Activated T-helper 1 cell treated with Interleukin-2 at 50 U/mL for 16 hours (primary cell): Measurements from ENCODE around the gene HMX3.

Experiments
- DNase-seq: peaks from one replicate; pipeline ENCODE4 v3.0.0-alpha.2; 2020; ENCODE audit warnings: low read depth

Gene HMX3

DNA sequence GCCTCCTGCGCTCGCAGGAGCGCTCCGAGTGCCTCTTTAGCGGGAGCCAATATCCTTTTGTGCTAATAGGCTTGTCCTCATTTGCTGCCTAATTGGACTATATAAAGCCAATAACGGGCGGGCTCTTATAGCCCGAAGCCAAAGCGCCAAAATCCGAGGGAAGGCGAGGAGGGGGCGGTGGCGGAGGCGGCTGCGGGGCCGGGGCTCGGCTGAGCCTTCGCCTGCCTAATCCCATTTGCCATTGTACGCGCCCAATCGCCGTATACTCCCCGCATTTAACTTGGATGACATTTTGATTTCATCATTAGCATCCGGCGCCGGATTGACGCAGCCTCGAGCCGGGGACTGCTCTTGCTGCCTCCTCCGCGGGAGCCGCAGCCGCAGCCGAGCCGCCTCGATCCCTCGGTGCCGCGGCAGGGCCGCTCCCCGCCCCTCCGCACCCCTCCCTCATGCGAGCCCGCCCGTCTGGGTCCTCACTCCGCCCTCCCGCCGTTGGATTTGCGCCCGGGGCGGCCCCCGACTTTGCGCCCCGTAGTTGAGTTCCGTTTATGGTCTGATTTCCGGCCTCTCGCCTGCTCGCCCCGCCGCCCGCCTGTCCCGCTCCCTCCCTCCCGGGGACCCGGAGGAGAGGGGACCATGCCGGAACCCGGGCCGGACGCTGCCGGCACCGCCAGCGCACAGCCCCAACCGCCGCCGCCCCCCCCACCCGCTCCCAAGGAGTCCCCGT, at the start of gene HMX3:
HMX3 (plus strand) TSS at position 556 of the 727 bp plus-strand sequence; CDS start at position 637, 81 bp downstream.
- DNase-seq, result no peak

DNA sequence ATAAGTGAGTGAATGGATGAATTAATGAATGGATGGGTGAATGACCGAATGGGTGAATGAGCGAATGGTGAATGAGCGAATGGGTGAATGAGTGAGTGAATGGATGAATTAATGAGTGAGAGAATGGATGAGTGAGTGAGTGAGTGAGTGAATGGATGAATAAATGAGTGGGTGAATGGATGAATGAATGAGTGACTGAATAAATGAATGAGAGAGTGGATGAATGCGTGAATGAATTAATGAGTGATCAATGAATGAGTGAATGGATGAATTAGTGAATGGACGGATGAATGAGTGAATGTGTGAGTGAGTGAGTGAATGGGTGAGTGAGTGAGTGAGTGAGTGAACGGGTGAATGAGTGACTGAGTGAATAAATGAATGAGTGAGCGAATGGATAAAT, 49.5 kb upstream of the HMX3 start:
- no peak for DNase-seq

DNA sequence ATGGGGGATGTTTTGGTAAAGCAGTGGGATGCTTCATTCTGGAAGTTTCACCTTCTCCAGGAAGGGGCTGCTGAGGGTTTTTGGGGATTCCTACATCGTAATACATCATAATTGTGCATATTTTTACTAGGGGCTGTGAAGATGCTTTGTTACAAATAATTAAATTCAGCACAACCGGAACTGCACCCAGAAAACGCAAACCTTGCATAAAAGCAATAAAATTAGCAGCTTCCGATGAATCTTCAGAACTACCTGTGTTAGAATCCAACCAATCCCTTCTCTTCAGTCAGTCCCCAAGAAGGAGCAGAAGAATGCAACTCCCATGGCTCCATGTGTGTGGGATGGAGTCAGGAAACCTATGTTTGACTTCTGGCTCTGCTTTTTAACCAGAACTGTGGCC, 48.4 kb upstream of the HMX3 start:
- no peak for DNase-seq

DNA sequence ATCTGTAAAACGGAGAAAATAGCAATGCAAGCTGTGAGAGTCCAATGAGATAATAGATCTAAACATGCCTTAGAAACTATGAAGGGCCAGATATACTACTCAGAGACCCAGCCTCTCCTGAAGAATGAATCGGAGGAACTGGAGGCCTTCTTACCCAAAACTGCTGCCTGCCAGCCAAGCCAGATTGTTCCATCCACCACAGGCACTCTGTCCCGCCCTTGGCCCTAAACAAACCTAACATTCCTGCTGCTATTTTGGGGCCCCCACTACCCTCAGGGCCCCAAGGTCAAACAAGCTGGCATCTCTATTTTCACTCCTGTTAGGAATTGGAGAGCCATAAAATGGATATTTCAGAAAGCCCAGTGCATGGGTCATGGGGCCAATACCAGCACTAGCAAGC, 48.0 kb upstream of the HMX3 start:
- no peak for DNase-seq

DNA sequence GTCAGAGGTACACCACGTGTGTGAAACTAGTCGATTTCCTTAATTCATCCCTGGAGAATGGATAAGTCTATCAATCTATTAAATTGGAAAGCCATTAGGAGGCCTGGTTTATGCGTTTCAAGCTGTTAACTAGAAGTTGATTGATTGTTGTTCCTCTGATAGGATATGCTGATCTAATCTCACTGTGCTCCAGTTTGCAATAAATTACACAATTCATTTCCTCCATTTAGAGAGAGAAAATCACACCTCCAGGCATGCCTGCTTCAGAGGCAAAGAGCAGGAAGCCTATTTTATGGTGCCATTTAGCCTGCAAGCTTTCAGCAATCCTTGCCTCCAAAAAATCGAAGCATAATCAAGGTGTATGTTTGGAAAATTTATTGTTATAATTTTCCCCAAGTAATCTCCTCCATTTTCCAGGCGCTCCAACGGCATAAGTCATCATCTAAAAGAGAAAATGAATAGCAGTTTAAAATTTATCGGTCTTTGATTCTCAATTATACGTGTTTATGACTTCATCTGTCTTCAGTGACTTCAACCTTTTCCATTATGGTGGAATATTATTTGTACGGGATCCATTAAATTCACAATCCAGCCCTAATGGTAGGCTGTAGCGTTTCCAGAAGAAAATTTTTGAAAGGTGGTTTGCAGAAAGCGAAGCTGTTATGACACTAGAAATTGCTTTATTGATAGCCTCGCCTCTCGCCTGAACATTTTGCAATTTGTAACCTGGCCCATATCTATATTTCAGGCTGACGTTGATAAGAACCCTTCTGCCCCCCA, 42.9 kb upstream of the HMX3 start:
- DNase-seq, result no peak

DNA sequence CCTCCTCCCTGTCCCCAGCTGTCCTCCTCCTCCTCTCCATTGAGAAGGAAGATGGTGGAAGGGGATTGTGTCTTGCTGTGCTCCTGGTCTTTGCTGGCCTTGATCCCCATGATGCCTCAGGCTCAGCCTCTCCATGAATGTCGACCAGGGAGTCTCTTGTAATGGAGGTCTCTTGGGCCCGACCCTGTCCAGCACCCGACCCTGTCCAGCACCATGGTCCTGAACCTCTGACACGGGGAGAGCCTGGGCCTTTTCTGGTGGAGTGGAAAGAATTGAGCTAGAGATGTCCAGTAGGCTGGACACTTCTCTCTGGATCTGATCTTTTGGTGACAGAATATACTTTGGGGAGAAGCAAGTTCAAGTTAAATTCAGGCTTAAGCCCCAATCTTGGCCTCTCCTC, 42.3 kb upstream of the HMX3 start:
- no peak for DNase-seq

DNA sequence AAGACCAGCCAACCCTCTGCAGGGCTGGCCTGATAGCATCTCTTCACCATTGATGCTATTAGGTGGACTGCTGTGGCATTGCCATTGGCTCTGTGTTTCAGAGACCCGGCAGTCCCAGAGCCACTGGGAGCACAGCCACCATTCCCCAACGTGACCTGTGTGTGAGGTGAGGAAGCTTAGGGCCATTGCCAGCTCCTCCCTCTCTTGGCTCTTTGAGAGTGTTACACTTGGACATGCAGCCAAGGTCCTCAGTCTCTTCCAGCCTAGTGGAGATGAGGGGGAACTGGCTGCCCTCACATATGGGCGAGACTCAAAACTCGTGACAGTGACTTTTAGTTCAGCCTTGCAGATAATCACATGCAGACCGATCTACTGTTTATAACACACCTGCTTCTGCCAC, 39.3 kb upstream of the HMX3 start:
- DNase-seq, result no peak

DNA sequence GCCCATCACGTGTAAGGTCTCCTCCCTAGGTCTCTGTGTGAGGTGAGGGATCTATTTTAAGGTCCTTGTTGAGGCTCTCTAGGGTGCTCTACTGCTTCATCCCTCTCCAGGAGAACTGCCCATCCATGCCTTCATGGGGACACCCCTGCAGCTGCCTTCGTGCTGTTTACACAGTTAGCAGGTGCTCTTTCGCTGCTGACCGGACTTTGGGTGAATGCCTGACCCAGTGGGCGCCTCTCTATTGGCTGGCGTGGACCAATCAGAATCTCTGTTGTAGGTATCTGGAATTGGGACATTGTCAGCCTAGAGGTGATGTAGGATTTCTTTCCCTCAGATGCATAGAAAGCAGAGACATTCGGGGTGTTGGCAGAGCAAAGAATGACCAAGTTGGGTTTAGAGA, 38.7 kb upstream of the HMX3 start:
- no peak for DNase-seq

DNA sequence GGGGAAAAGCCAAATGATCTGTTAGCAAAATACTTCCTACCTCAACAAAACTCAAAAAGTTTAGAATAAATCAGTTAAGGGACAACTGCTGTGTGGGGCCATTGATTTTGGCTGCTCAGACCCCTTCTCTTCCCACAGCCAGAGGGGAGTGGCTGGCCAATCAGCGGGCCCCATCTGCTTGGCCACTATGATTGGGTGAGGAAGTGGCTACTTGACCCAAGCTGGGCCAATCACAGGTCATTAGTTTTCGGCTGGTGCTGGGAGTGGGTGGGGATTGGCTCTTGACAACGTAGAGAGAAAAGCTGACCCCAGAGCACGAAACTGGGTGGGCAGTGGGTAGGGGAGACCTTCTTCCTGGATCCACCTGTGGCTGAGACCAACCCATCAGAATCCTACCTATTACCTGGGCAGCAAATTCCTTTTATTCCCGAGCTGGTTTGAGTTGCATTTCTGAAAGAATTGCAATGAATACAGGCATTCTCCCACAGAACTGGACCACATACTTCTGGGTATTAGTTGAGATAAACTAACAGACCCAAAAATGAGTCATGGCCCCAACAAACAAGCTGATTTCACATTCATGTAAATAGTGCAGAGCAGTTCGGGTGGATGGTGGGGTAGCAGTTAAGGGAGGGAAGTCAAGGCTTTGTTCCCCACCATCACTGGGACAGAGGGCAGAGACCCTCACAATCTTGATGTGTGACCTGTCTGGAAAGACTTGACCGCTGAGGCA, 35.6 kb upstream of the HMX3 start:
- DNase-seq, result no peak

DNA sequence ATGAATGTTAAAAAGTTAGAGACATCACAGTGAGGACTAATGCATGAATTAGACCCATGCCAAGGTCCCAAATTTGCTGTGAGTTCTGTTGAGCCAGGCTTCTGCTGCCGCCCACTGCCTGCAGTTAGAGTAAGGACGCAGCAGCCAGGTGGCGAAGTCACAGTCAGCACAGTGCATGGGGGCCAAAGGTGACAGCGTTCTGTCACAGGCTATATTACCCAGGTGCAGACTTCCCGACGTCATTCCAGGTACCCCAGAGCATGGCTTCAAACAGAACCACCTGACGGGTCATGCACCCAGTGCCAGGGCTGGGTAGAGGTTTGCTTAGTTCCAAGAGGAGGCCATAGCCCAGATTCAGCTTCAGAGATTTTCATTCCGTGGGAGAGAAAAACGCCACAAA, 33.9 kb upstream of the HMX3 start:
- DNase-seq, result no peak

DNA sequence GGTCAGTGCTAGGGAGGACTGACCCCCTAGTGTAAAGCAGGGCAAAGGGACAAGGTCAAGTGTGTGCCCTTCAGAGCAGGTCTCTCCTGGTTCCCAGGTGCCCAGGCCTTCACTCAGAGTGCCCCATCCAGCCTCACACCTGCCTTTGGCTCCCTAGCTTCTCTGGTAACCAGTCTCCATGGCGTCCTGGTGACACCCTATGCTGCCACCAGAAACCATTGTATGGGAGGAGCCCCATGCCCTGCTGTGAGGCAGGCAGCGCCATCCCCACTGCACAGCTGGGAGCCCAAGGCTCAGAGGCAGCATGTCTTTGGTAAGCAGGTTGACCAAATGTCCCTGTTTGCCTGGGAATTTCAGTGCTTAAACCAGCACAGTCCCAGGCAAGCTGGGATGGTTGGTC, 33.1 kb upstream of the HMX3 start:
- DNase-seq, result no peak

DNA sequence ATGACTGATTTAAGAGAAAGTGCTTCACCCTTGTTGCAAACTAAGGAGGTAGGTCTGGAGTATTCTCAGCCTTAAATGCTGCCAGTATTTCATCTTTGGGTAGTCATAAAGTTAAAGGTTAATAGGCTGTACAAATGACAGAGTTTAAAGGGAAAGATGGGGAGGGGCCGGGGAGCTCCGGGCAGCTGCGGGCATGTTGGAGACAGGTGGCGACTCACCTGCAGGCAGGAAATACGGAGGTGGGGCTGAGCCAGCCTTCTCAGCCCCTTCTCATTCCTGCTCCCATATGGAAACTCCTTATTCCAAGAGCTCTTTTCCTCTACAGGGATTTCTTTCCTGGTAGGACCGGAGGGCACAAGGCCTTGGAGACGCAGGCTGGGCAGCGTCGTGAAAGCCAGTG, 31.8 kb upstream of the HMX3 start:
- no peak for DNase-seq

DNA sequence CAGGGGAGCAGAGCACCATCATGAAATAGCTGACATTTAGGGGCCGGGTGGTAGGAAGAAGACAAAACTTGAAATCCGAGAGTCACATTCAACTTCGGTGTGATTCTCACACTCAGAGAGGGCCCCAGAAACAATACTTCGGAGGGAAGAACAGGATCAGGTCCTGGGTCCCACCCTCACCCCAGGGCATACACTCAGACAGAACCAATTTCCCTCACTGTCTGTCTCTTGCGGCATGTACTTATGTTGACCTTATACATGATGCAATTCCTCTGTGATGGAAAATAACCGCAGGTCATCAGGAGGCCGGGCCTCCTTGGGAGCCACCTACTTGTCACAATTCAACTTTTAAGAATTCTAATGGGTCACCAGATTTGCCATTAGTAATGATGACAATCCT, 26.3 kb upstream of the HMX3 start:
- no peak for DNase-seq

DNA sequence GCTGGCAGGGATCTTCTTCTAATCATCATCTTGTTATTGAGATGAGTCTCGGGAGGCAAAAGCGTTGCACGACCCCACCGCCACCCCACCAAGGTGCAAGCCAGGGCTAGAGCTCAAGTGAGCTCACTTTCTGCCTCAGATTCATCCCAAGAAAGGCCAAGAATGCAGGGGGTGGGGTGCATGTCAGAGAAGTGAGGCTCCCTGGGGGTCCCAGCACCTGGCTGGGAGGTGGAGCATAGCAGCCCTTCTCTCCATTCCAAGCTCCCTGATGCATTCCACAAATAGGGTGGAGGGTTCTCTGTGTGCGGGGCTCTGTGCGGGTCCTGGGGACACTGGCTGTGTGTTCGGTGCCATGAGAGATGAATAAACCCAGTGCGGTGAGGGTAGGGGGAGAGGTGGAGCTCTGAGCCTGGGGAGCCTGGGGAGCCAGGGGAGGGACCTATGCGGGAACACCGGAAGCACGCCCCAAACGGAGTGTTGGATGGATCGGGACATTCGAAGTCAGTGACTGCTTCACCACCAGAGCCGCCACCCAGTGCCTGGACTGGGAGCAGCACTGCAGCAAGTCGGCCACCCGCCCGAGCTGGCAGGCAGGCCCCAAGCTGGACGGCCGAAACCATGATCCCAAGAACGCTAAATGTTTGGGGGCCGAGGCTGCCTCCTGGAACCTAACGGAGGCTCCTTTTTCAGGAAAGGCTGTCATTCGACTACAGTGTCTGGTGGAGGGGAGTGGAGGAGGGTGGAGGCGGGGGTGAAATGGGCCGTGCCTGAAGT, 17.9 kb upstream of the HMX3 start:
- no peak for DNase-seq

DNA sequence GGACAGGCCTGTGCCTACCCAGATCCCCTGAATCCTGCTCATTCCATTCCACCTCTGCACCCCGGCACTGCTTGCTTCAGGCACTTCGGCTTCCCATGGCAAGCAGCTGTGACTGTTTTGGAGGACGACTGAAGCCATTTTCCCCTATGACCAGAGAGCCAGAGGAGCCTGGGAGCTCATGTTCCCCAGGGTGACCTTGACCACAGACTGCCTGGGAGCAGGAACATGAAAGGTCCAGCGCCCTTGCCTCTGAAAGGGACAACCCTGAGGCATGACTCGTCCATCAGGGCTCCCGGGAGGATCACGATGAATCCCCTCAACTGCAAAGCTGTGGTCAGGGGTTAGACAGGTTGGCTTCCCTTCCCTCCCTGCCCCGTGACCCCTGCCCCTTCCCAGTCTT, 16.7 kb upstream of the HMX3 start:
- no peak for DNase-seq

DNA sequence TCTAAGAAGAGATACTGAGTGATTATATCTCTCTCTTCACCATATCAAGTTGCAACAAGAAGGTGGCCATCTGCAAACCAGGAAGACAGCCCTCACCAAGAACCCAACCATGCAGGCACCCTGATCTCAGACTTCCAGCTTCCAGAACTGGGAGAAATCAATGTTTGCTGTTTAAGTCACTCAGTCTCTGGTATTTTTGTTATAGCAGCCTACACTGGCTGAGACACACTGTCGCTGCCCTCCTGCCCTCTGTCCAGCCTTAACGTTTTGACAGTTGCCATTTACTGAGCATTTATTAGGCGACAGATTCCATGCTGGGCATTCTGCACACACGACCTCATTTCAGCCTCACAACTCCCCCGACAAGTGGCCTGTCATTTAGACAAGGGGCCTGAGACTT, 9.5 kb upstream of the HMX3 start:
- no peak for DNase-seq

DNA sequence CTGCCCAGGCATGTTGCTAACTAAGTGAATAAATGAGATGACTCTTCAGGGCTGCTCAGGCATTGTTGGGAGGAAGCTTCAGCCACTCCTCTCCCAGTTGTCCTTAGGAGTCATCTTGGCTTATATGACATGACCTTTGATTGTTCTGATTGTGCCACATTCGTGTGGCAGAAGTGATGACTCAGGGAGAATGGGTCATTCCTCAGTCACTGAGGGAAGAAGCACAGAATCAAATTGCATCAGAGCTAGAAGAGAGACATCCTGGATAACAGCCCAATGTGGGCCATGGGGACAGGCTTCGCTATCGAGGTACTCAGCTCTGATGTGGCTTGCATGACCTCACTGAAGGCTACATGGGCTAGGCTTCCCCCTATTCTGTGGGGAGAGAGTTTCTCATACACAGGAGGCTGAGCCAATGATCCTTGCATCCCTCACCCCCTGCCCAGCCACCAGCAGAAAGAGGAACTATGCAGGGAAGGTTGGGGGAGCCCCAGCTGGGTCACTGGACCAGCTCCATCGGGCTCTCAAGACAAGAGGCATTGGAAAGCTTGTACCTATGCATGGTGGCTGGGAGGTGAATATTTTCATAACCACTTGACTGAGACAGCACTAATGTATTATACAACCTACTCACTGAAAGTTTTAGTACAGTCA, 6.0 kb upstream of the HMX3 start:
- DNase-seq, result no peak

DNA sequence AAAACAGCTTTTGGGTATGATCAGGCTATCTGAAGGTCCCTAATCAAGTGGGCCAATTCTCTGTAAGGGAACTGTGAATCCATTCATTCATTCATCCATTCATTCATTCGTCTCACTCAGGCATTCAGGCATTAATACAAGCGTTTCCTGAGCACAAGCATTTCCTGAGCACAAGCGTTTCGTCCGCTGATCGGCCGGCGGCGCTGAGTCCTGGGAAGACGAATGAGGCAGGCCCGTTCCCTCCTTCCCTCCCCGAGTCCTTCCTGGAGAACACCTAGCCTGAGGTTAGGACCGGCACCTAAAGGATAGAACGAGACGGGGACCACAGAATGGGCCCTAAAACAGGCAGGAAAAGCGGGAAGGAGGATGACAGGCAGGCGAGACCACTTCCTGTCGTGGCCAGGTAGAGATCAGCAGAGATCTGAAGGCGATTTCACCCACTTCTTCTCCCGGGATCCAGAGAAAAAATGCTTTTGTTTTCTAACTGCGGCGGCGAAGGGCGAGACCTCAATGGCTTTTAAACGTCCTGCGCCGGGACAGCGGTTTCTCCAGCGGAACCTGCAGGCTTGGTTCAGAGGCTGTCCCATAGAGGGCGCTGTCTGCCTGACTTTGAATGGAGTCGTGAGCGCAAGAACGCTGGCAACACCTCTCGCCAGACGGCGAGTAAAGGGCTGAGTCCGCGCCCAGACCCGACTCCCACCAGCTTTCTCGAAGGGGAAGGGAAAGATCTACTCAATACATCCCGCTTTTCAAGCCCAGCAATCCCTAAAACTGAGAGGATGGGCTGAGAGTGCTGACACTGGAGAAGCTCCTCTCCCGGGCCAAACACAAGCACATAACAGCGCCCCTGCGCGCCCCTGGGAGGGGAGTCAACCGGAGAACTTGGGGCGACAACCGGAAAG, 2.9 kb upstream of the HMX3 start:
- DNase-seq, result peak; percentile 71

DNA sequence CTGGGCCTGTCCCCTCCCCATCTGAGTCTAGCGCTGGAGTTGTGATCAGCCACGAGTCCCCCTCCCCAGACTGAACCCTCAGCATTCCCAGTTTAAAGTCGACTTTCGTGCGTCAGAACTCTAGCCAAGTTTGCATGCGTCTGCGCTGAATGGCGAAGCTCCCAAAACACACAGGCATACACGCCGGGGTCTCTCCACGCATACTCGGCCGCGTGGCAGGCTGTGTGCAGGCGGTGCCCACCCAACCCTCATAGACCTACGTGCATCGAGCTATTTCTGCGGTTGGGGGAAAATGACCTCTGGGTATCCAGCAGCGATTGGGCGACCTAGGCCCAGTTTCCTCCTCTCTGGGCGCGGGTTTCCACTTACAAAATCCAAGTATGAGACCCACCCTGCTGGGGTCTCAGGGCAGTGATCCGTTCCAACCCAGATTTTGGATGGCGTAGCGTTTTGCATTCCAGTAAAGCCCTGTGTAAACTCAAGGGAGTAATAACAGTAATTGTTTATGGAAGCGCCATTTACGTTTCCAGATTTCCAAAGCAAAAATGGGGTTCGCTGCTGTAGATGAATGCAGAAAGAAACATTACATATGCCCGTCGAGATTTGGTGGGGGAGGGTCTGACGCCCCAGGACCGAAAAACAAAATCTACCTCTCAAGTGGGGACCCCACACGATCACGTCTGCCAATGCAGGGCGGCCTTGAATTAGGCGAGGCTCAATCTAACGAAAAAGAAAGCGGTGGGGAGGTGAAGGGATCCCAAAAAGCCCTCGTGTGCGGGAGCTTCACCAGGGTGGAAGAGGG, 2.0 kb upstream of the HMX3 start:
- DNase-seq, result no peak
